ENCODE results near the gene TRMT11.

DNA sequence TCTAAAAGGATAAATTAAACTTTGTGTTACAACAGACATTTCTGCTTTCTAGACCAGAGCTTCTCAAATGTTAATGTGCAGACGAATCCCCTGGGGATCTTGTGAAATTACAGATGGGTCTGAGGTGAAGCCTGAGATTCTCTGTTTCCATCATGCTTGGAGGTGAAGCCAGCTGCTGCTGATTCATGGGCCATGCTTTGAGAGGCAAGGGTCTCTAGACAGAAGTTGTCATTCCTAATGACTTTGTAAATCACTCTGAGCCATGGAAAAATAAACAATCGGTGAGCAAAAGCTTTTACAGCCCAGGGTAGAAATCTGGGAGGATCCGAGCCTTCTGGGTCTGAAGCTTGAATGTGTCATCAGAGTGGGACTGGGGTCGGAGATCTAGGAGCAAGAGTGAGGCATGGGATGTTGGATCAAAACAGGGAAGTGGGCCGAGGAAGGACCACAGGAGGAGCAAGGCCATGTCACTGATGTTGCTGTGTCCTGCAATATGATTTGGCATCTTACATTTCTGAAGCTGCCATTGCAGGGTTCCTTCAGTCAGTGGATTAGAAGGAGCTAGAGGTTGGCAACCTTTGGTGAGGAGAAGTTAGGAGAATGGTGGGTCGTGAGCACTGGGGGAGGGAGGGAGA, 77.3 kb downstream of the TRMT11 start:
- TF ChIP-seq, protein P1, sequence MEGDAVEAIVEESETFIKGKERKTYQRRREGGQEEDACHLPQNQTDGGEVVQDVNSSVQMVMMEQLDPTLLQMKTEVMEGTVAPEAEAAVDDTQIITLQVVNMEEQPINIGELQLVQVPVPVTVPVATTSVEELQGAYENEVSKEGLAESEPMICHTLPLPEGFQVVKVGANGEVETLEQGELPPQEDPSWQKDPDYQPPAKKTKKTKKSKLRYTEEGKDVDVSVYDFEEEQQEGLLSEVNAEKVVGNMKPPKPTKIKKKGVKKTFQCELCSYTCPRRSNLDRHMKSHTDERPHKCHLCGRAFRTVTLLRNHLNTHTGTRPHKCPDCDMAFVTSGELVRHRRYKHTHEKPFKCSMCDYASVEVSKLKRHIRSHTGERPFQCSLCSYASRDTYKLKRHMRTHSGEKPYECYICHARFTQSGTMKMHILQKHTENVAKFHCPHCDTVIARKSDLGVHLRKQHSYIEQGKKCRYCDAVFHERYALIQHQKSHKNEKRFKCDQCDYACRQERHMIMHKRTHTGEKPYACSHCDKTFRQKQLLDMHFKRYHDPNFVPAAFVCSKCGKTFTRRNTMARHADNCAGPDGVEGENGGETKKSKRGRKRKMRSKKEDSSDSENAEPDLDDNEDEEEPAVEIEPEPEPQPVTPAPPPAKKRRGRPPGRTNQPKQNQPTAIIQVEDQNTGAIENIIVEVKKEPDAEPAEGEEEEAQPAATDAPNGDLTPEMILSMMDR (IDR thresholded peaks at IDR 0.05), result no peak
- no peak for TF ChIP-seq POLR2A (IDR thresholded peaks at IDR 0.05)
- no peak for TF ChIP-seq EP300 (IDR thresholded peaks at IDR 0.05)

All from ovary (tissue), 3 donors.